GM18520 (cell line): ENCODE data around the gene ADAR.

ENCODE experiments used
- ATAC-seq: cut with Tn5 transposase; IDR thresholded peaks from one replicate; pipeline ENCODE4 v1.9.1; 2021; ENCODE audit not compliant: unreplicated experiment

The ADAR gene

GRCh38 chr1:154616659-154617345, 8.8 kb upstream of the ADAR start:
- no peak for ATAC-seq

- ATAC-seq: no peak
Measured at GRCh38 chr1:154615411-154615810, 7.4 kb upstream of the ADAR start.

GRCh38 chr1:154614901-154615300, 6.9 kb upstream of the ADAR start:
- no peak for ATAC-seq

GRCh38 chr1:154614247-154614646, 6.3 kb upstream of the ADAR start:
- ATAC-seq: no peak

- no peak for ATAC-seq
Measured at GRCh38 chr1:154611150-154611862, 3.3 kb upstream of the ADAR start.

- no peak for ATAC-seq
Measured at GRCh38 chr1:154609398-154610380, 1.7 kb upstream of the ADAR start.

- ATAC-seq: no peak
Measured at GRCh38 chr1:154608397-154609270, 648 bp upstream of the ADAR start.

- ATAC-seq: no peak
Measured at GRCh38 chr1:154607106-154607608, 829 bp downstream of the ADAR start.

GRCh38 chr1:154605534-154605933, 2.5 kb downstream of the ADAR start:
- no peak for ATAC-seq

- ATAC-seq: no peak
Measured at GRCh38 chr1:154603317-154603716, 4.7 kb downstream of the ADAR start.

- no peak for ATAC-seq
Measured at GRCh38 chr1:154599658-154600057, 8.3 kb downstream of the ADAR start.

GRCh38 chr1:154598871-154599635, 8.9 kb downstream of the ADAR start:
- ATAC-seq: no peak

GRCh38 chr1:154595621-154596020, 12.4 kb downstream of the ADAR start:
- no peak for ATAC-seq

GRCh38 chr1:154594811-154595210, 13.2 kb downstream of the ADAR start:
- no peak for ATAC-seq

GRCh38 chr1:154593390-154593789, 14.6 kb downstream of the ADAR start:
- ATAC-seq: no peak

GRCh38 chr1:154591206-154591605, 16.8 kb downstream of the ADAR start:
- ATAC-seq: no peak

GRCh38 chr1:154590756-154591155, 17.2 kb downstream of the ADAR start:
- no peak for ATAC-seq

GRCh38 chr1:154589780-154590179, 18.2 kb downstream of the ADAR start:
- no peak for ATAC-seq

GRCh38 chr1:154586641-154587040, 21.3 kb downstream of the ADAR start:
- ATAC-seq: no peak

GRCh38 chr1:154586231-154586630, 21.8 kb downstream of the ADAR start:
- ATAC-seq: no peak
